Measurements from ENCODE around the gene NT5DC4. TPM values are rescaled to one million over a fixed set of nuclear protein-coding genes. Genes with fewer than 3 reads are reported as not detected.
A peak's percentile ranks its signal among the peaks of the same experiment; 100 is the strongest.

Gene NT5DC4
- total RNA-seq, 1 experiment from 2014 or later = not detected

GRCh38 chr2:112723995-112724394, 3.2 kb downstream of the NT5DC4 start:
- intact Hi-C loops (cut with micrococcal nuclease; ENCODE audit: unreplicated experiment) = no loop called here
- no TSS peak for BruUV-seq (replicated peaks)
- TF ChIP-seq EZH2 (IDR thresholded peaks at IDR 0.05; ENCODE audit: borderline replicate concordance, low read depth, low read length, poor library complexity, severe bottlenecking) (no peak), CTCF (conservative IDR thresholded peaks at IDR 0.05; ENCODE audit: low read depth, low read length) (no peak)
- Histone ChIP-seq H3K4me3 (ENCODE audit: low read depth, low read length, poor library complexity, severe bottlenecking) (no peak overlapping the region), H3K27me3 (replicated peaks; ENCODE audit: insufficient read depth, low read depth, low read length, poor library complexity) (no peaks in the 10 kb centered on the region), H3K27ac (ENCODE audit: low read depth, low read length, poor library complexity, severe bottlenecking) (no peak overlapping the region), H3K9me3 (ENCODE audit: low read depth, low read length, poor library complexity, severe bottlenecking) (no peaks in the 10 kb centered on the region), H3K4me1 (ENCODE audit: insufficient read depth, low read length, poor library complexity, severe bottlenecking) (no peaks in the 10 kb centered on the region), H3K36me3 (ENCODE audit: insufficient read depth, low read length, poor library complexity, severe bottlenecking) (no peaks in the 10 kb centered on the region)
- ChIA-PET POLR2A (ENCODE audit: low non-redundant PET) (no interaction called here), CTCF (no interaction called here)
- DNase-seq (ENCODE audit: low spot score) = no peak

GRCh38 chr2:112724591-112725525, 4.0 kb downstream of the NT5DC4 start:
- ChIA-PET POLR2A (ENCODE audit: low non-redundant PET) (no interaction called here), CTCF (interaction anchor here (1.2 to 2.6 kb wide), 2 partner anchors 98 to 124 kb away, joined by 4 to 9 read pairs; no protein-coding TSS in a partner anchor)
- Histone ChIP-seq H3K9me3 (ENCODE audit: low read depth, low read length, poor library complexity, severe bottlenecking) (no peaks in the 10 kb centered on the region), H3K27ac (ENCODE audit: low read depth, low read length, poor library complexity, severe bottlenecking) (no peak overlapping the region), H3K27me3 (replicated peaks; ENCODE audit: insufficient read depth, low read depth, low read length, poor library complexity) (no peaks in the 10 kb centered on the region), H3K36me3 (ENCODE audit: insufficient read depth, low read length, poor library complexity, severe bottlenecking) (no peaks in the 10 kb centered on the region), H3K4me3 (ENCODE audit: low read depth, low read length, poor library complexity, severe bottlenecking) (no peak overlapping the region), H3K4me1 (ENCODE audit: insufficient read depth, low read length, poor library complexity, severe bottlenecking) (no peaks in the 10 kb centered on the region)
- TF ChIP-seq CTCF (conservative IDR thresholded peaks at IDR 0.05; ENCODE audit: low read depth, low read length) (0 out of 2 replicates have a peak, but pooled peaks have one; percentile 27), EZH2 (IDR thresholded peaks at IDR 0.05; ENCODE audit: borderline replicate concordance, low read depth, low read length, poor library complexity, severe bottlenecking) (no peak)
- DNase-seq (ENCODE audit: low spot score) = no peak
- intact Hi-C loops (cut with micrococcal nuclease; ENCODE audit: unreplicated experiment) = no loop called here
- no TSS peak for BruUV-seq (replicated peaks)

- intact Hi-C loops (cut with micrococcal nuclease; ENCODE audit: unreplicated experiment) = loop anchor here (1.0 kb wide), 2 partner anchors 98 to 126 kb away; no protein-coding TSS in a partner anchor
- Histone ChIP-seq H3K4me1 (ENCODE audit: insufficient read depth, low read length, poor library complexity, severe bottlenecking) (no peaks in the 10 kb centered on the region), H3K27ac (ENCODE audit: low read depth, low read length, poor library complexity, severe bottlenecking) (no peak overlapping the region), H3K9me3 (ENCODE audit: low read depth, low read length, poor library complexity, severe bottlenecking) (no peaks in the 10 kb centered on the region), H3K27me3 (replicated peaks; ENCODE audit: insufficient read depth, low read depth, low read length, poor library complexity) (no peaks in the 10 kb centered on the region), H3K4me3 (ENCODE audit: low read depth, low read length, poor library complexity, severe bottlenecking) (no peak overlapping the region), H3K36me3 (ENCODE audit: insufficient read depth, low read length, poor library complexity, severe bottlenecking) (no peaks in the 10 kb centered on the region)
- TF ChIP-seq CTCF (conservative IDR thresholded peaks at IDR 0.05; ENCODE audit: low read depth, low read length) = no peak
- no peak for TF ChIP-seq EZH2 (IDR thresholded peaks at IDR 0.05; ENCODE audit: borderline replicate concordance, low read depth, low read length, poor library complexity, severe bottlenecking)
- ChIA-PET POLR2A (ENCODE audit: low non-redundant PET) (no interaction called here), CTCF (interaction anchor here (1.2 to 2.6 kb wide), 4 partner anchors 99 to 216 kb away, joined by 4 to 15 read pairs (median 8); no protein-coding TSS in a partner anchor)
- no TSS peak for BruUV-seq (replicated peaks)
- no peak for DNase-seq (ENCODE audit: low spot score)
Measured at GRCh38 chr2:112725545-112726457, 5.0 kb downstream of the NT5DC4 start.
